HepG2 (cell line): ENCODE results near the gene NT5C. TPM values are rescaled to one million over a fixed set of nuclear protein-coding genes. Genes with fewer than 3 reads are reported as not detected.

ENCODE experiments used
- ETV5 ChIP-seq: IDR thresholded peaks from 2 replicates; pipeline ENCODE4 v1.6.1; 2018; ENCODE audit warnings: missing biosample characterization, missing genetic modification reagents, inconsistent platforms, borderline replicate concordance
- GFI1 ChIP-seq: sonication (generic); formaldehyde crosslinking; IDR thresholded peaks from 2 replicates; pipeline ENCODE4 v1.5.0; 2020; ENCODE audit warnings: missing genetic modification reagents, mild to moderate bottlenecking, borderline replicate concordance
- HMG20A ChIP-seq: IDR thresholded peaks from 2 replicates; pipeline ENCODE4 v1.6.1; 2016; ENCODE audit warnings: borderline replicate concordance
- MLLT10 ChIP-seq: sonication (generic); formaldehyde crosslinking; IDR thresholded peaks from 2 replicates; pipeline ENCODE4 v1.4.0; 2020; ENCODE audit warnings: missing genetic modification reagents
- RFX5 ChIP-seq: IDR thresholded peaks from 2 replicates; pipeline ENCODE4 v1.6.1; 2011; ENCODE audit warnings: low read depth, low read length, improper control_type of control experiment
- ZBTB7B ChIP-seq: sonication (generic); formaldehyde crosslinking; IDR thresholded peaks from 2 replicates; pipeline ENCODE4 v1.4.0; 2020; ENCODE audit warnings: missing genetic modification reagents
- ZNF263 ChIP-seq: sonication (generic); formaldehyde crosslinking; IDR thresholded peaks from 2 replicates; pipeline ENCODE4 v1.4.0; 2020; ENCODE audit warnings: missing genetic modification reagents
- ZNF33B ChIP-seq: sonication (generic); formaldehyde crosslinking; IDR thresholded peaks from 2 replicates; pipeline ENCODE4 v1.5.1; 2020; ENCODE audit warnings: mild to moderate bottlenecking, missing genetic modification reagents
- ZNF543 ChIP-seq: sonication (generic); formaldehyde crosslinking; IDR thresholded peaks from 2 replicates; pipeline ENCODE4 v1.4.0; 2020; ENCODE audit warnings: mild to moderate bottlenecking, missing genetic modification reagents
- ZNF75D ChIP-seq: sonication (generic); formaldehyde crosslinking; IDR thresholded peaks from 2 replicates; pipeline ENCODE4 v1.8.1; 2023; ENCODE audit warnings: missing genetic modification reagents, mild to moderate bottlenecking, borderline replicate concordance
- ZNF891 ChIP-seq: sonication (generic); formaldehyde crosslinking; IDR thresholded peaks from 2 replicates; pipeline ENCODE4 v1.5.0; 2020; ENCODE audit warnings: mild to moderate bottlenecking, missing genetic modification reagents
- polyA plus RNA-seq, 8 experiments: library from polyadenylated mRNA; depleted of rRNA in 3 of 8; stranded (reverse) in 7 of 8; unstranded in 1 of 8; fragments of >200 nt; fragmentation: Illumina TruSeq in 4 of 8; extraction: Trizol in 4 of 8; gene quantifications; 2 replicates each; pipeline versions ENCODE4 v1.2.1 to v1.2.3, GENCODE V29; 2011 to 2016; ENCODE audit warnings: low read depth in 4 of 8, missing spikeins in 1 of 8, mixed read lengths in 1 of 8; ENCODE audit not compliant: insufficient read depth in 1 of 8
- total RNA-seq, 5 experiments: library from RNA; depleted of rRNA; stranded (reverse); fragments of >200 nt; fragmentation: Illumina TruSeq; extraction: Trizol; gene quantifications; 2 replicates each; pipeline ENCODE4 v1.2.3, GENCODE V29; 2016; ENCODE audit warnings: low read depth in 1 of 5
- TF ChIP-seq, protein P1 (sequence below): sonication (generic); formaldehyde crosslinking; IDR thresholded peaks from one replicate; pipeline ENCODE4 v1.5.1; 2020; ENCODE audit warnings: mild to moderate bottlenecking, missing genetic modification reagents; ENCODE audit errors: not compliant biosample characterization
- TF ChIP-seq, protein P2 (sequence below): sonication (generic); formaldehyde crosslinking; IDR thresholded peaks from 2 replicates; pipeline ENCODE4 v1.8.1; 2022; ENCODE audit warnings: low read depth, mild to moderate bottlenecking, missing genetic modification reagents
- TF ChIP-seq, protein P3 (sequence below): sonication (generic); formaldehyde crosslinking; conservative IDR thresholded peaks from 2 replicates; pipeline ENCODE4 v1.4.0; 2020; ENCODE audit warnings: missing genetic modification reagents

The NT5C gene
- total and polyA plus RNA-seq, 2 of the 13 experiments (the other 11 are each of a cell fraction or from before 2014, with no cell fraction given): 42.8 to 48.6 TPM

DNA sequence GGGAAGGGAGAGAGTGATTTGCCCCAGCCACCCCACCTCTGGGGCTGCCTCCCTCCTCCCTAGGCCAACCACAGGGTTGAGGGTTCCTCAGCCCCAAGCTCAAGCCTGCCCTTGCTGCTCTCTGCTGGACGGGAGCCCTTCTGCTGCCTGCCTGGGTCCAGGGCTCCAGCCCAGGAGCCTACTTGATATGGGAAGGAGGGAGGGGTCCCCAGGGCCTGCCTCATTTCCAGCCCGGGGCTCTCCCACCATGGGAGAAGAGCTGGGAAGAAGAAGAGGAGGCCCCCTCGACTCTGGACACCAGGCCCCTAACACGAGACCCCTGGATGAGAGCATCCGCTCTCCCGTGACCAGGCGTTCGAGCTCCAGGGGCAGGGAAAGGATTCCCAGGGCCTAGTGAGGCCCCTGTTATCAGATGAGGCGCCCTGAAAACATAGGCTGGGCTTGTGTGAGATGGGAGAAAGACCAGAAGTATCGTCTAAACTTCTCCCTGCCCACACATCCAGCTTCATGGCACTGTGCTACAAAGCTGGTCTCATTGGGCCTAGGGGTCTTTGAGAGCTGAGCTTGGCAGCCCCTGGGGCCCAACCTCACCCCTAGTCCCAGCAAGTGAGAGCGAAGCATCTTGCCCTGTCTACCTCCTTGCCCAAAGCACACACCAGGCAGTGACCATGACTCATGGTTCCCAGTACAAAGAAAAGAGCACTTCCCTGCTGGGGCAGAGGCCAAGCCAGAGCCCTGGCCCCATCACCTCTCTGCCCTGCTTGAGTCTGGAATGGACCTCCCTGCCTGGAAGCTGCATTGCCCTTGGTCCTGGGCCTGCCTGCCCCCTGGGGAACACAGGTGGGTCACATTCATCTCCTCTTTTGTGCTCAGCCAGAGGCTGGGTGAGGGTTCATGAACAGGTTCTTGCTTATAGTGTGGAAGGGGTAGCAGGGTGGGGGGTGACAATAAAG is 42.8 kb downstream of the NT5C start (continued):
- TF ChIP-seq, protein P1, sequence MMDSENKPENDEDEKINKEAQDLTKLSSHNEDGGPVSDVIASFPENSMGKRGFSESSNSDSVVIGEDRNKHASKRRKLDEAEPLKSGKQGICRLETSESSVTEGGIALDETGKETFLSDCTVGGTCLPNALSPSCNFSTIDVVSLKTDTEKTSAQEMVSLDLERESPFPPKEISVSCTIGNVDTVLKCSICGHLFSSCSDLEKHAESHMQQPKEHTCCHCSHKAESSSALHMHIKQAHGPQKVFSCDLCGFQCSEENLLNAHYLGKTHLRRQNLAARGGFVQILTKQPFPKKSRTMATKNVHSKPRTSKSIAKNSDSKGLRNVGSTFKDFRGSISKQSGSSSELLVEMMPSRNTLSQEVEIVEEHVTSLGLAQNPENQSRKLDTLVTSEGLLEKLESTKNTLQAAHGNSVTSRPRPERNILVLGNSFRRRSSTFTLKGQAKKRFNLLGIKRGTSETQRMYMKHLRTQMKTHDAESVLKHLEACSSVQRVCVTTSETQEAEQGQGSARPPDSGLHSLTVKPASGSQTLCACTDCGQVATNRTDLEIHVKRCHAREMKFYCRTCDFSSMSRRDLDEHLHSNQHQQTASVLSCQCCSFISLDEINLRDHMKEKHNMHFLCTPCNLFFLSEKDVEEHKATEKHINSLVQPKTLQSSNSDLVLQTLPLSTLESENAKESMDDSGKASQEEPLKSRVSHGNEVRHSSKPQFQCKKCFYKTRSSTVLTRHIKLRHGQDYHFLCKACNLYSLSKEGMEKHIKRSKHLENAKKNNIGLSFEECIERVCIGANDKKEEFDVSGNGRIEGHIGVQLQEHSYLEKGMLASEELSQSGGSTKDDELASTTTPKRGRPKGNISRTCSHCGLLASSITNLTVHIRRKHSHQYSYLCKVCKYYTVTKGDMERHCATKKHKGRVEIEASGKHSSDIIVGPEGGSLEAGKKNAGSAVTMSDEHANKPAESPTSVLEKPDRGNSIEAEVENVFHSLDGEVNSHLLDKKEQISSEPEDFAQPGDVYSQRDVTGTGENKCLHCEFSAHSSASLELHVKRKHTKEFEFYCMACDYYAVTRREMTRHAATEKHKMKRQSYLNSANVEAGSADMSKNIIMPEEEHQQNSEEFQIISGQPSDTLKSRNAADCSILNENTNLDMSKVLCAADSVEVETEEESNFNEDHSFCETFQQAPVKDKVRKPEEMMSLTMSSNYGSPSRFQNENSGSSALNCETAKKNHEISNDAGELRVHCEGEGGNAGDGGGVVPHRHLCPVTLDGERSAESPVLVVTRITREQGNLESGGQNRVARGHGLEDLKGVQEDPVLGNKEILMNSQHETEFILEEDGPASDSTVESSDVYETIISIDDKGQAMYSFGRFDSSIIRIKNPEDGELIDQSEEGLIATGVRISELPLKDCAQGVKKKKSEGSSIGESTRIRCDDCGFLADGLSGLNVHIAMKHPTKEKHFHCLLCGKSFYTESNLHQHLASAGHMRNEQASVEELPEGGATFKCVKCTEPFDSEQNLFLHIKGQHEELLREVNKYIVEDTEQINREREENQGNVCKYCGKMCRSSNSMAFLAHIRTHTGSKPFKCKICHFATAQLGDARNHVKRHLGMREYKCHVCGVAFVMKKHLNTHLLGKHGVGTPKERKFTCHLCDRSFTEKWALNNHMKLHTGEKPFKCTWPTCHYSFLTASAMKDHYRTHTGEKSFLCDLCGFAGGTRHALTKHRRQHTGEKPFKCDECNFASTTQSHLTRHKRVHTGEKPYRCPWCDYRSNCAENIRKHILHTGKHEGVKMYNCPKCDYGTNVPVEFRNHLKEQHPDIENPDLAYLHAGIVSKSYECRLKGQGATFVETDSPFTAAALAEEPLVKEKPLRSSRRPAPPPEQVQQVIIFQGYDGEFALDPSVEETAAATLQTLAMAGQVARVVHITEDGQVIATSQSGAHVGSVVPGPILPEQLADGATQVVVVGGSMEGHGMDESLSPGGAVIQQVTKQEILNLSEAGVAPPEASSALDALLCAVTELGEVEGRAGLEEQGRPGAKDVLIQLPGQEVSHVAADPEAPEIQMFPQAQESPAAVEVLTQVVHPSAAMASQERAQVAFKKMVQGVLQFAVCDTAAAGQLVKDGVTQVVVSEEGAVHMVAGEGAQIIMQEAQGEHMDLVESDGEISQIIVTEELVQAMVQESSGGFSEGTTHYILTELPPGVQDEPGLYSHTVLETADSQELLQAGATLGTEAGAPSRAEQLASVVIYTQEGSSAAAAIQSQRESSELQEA: peak; percentile 20
- TF ChIP-seq, protein P2, sequence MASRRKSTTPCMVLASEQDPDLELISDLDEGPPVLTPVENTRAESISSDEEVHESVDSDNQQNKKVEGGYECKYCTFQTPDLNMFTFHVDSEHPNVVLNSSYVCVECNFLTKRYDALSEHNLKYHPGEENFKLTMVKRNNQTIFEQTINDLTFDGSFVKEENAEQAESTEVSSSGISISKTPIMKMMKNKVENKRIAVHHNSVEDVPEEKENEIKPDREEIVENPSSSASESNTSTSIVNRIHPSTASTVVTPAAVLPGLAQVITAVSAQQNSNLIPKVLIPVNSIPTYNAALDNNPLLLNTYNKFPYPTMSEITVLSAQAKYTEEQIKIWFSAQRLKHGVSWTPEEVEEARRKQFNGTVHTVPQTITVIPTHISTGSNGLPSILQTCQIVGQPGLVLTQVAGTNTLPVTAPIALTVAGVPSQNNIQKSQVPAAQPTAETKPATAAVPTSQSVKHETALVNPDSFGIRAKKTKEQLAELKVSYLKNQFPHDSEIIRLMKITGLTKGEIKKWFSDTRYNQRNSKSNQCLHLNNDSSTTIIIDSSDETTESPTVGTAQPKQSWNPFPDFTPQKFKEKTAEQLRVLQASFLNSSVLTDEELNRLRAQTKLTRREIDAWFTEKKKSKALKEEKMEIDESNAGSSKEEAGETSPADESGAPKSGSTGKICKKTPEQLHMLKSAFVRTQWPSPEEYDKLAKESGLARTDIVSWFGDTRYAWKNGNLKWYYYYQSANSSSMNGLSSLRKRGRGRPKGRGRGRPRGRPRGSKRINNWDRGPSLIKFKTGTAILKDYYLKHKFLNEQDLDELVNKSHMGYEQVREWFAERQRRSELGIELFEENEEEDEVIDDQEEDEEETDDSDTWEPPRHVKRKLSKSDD: no peak
- TF ChIP-seq ZNF75D (CRISPR knock-in tag) (no peak), ZNF263 (CRISPR knock-in tag) (peak; percentile 58; the same call in 1 of the 2 replicates), HMG20A (peak; percentile 39; the same call in 1 of the 2 replicates), MLLT10 (CRISPR knock-in tag) (no peak), ZNF543 (0 out of 2 replicates have a peak, but pooled peaks have one; percentile 60), ZNF33B (CRISPR knock-in tag) (no peak), ZNF891 (CRISPR knock-in tag) (0 out of 2 replicates have a peak, but pooled peaks have one; percentile 9), GFI1 (no peak), ETV5 (peak; percentile 68; the same call in 1 of the 2 replicates), RFX5 (0 out of 2 replicates have a peak, but pooled peaks have one; percentile 3), ZBTB7B (CRISPR knock-in tag) (0 out of 2 replicates have a peak, but pooled peaks have one; percentile 43)
- TF ChIP-seq, protein P3, sequence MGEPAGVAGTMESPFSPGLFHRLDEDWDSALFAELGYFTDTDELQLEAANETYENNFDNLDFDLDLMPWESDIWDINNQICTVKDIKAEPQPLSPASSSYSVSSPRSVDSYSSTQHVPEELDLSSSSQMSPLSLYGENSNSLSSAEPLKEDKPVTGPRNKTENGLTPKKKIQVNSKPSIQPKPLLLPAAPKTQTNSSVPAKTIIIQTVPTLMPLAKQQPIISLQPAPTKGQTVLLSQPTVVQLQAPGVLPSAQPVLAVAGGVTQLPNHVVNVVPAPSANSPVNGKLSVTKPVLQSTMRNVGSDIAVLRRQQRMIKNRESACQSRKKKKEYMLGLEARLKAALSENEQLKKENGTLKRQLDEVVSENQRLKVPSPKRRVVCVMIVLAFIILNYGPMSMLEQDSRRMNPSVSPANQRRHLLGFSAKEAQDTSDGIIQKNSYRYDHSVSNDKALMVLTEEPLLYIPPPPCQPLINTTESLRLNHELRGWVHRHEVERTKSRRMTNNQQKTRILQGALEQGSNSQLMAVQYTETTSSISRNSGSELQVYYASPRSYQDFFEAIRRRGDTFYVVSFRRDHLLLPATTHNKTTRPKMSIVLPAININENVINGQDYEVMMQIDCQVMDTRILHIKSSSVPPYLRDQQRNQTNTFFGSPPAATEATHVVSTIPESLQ (CRISPR knock-in tag): no peak
